ENCODE measurements around the gene SPTBN1.

- no peak for TF ChIP-seq CTCF (IDR thresholded peaks at IDR 0.05)
- no peak for TF ChIP-seq POLR2A (IDR thresholded peaks at IDR 0.05)
Observed at GRCh38 chr2:54514822-54515569, 58.9 kb downstream of the SPTBN1 start.
